ENCODE results near the gene ZSCAN26.
"Not testable (repeated sequence)": the region's sequence is repeated elsewhere in the genome, so short reads cannot be mapped to it uniquely, and the experiment has no call there.

ZSCAN26 gene

DNA sequence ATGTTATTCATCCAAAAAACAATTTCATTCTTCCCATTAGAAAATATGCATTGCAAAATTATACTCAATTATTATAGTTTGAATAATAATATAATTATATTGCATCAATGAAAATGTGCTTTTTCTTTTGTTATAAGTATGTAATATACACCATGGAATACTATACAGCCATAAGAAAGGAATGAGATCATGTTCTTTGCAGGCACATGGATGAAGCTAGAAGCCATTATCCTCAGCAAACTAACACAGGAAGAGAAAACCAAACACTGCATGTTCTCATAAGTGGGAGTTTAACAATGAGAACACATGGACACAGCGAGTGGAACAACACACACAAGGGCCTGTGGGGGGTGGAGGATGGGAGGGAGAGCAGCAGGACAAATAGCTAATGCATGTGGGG is 9.9 kb upstream of the ZSCAN26 start:
- DNase-seq, result no peak

GRCh38 chr6:28258877-28259777 is 7.8 kb upstream of the ZSCAN26 start, which contains the start of gene NKAPL:
TSS of gene NKAPL (plus strand) at chr6:28259297. CDS start at chr6:28259372, 75 bp downstream.
- no peak for DNase-seq

GRCh38 chr6:28263922-28264321 is 3.0 kb upstream of the ZSCAN26 start:
- no peak for DNase-seq

DNA sequence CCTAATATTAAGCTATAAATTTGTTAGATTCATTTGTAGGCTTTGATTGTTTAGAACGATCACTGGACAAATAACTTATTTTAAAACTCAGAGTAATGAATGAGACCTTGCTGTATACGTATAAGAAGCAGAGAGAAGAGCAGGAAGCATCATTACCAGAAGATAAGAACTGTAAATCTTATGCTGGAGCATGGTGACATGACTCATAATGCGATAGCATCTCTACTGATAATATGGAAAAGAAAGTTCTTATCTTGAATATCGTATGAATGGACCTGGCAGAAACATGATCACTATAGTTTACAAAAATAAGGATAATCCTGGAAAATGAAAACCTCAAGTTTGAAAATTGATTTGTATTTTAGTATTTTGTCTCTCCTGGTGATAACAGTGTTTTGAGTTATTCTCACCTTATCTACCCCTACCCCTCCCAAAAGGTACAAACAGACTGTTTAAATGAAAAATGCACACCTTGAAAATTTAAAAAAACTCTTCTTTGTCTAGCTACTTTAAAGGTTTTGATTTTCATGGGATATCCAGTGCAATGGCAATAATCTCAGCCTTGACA is 2.0 kb upstream of the ZSCAN26 start:
- DNase-seq, result no peak

DNA sequence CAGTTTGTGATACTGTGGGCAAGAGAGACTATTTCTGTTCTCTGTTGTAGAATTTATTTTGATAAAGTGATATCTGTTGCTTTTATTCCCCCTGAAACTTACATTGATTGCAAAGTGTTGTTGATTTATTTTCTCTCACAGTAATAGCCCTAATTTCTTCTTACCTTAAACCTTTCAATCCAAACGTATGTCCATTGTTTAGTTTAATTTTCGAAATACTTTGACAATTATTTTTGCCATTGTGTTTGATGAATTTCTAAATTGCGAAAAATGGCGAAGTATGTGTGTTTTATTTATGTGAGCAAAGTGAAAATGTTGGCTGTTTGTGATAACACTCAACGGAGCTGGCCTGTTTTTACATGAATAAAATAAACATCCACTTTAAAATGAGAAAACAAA is 381 bp upstream of the ZSCAN26 start:
- DNase-seq, result no peak

DNA sequence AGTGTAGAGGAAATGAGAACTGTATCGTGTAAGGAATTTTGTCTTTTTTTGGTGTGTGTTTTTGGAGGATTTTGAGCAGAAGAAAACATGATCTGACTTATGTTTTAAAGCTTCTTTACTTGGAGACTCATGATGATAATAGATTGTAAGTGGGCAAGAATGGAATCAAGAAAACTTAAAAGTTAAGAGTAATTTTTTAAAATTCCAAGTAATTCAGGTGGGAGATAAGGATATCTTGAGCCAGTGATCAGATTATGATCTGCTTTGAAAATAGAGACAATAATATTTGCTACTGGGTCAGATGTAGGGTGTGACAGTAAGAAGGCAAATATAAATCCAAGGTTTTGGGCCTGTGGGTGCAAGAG is 734 bp downstream of the ZSCAN26 start:
- no peak for DNase-seq

- no peak for DNase-seq
These were observed 2.5 kb downstream of the ZSCAN26 start for GRCh38 chr6:28269492-28269891.

- DNase-seq, result no peak
These were observed 7.9 kb downstream of the ZSCAN26 start for GRCh38 chr6:28274888-28275287.

DNA sequence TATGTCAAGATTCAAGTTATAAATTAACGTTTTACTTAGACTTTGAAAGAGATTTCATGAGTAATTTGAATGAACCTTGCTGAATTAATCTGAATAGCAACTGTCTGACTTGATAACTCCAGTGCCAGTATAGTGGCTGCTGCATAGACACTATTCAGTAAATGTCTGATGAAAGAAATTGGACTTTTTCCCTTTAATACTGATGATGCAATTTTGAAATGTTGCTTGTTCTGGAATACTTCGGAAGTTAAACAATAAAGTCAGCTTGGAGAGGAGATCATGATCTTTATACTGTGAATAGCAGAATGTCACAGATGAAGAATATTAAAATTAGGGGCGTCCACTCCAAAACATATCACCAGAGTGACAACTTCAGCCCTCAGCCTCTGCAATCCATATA is 10.8 kb downstream of the ZSCAN26 start:
- no peak for DNase-seq

DNA sequence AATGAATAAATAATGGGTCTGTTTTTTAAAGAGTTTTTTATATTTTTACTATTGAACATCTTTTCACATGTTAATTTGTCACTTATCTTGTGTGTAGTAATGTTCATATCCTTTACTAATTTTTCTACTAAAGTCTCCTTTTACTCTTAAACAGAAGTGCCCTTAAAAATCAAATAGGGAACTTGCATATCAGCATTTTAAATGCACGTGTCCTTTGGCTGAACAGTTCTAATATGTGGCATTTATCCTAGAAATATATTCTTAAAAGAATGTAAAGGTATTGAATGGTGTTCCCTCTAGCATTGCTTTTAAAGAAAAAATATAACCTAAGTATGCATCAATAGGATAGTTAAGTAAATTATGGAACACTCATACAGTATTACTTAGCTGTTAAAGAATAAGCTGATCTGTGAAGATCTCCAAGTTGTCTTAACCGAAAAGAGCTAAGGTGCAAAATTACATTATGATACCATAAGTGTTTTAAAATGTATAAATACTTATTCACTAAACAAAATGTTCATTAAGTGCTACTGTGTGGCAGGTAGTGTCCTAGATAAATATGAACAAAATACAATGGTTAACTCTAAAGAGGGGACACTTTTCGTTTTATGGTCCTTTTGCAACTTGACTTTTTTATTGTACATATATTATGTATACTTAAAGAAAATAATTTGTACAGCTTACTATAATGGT is 13.8 kb downstream of the ZSCAN26 start:
- DNase-seq, result no peak

GRCh38 chr6:28281288-28282064 is 14.5 kb downstream of the ZSCAN26 start, which contains the start of gene PGBD1:
TSS of gene PGBD1 (plus strand) at chr6:28281572. CDS start at chr6:28283814, 2,242 bp downstream.
- peak; percentile 79 to 84 for DNase-seq

GRCh38 chr6:28282926-28283325 is 16.0 kb downstream of the ZSCAN26 start:
- peak in 1 of 2 experiments; percentile 0 for DNase-seq

DNA sequence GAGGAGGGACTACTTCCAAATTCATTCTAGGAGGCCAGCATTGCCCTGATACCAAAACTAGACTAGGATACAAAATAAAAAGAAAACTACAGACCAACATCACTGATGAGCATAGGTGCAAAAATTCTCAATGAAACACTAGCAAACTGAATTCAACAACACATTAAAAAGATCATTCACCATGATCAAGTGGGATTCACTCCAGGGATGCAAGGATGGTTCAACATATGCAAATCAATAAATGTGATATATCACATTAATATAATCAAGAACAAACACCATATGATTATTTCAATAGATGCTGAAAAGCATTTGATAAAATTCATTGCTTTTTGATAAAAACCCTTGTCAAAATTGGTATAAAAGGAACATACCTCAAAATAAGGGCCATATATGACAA is 24.6 kb downstream of the ZSCAN26 start:
- DNase-seq, result no peak

- no peak for DNase-seq
These were observed 28.4 kb downstream of the ZSCAN26 start for GRCh38 chr6:28295326-28295725.

- DNase-seq, result no peak
These were observed 29.6 kb downstream of the ZSCAN26 start for GRCh38 chr6:28296520-28297060.

DNA sequence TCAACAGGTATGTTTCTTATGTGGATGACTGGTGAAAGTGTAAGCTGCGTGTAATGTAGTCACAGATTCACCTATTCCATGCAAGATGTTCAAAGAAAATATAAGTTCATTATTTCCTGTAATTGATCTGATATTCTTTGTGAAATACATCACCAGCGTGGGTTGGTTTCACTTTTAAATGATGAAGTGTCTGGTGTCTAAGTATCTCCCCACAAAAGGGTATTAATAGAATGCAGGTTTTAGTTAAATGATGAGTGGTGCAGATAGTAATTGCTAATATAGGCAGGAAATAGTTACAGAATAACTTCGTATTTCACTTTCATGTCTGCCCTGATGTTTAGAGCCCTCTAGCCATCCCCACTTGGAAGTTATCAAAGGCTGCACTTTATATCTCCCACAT is 36.6 kb downstream of the ZSCAN26 start:
- DNase-seq, result no peak

- not testable (repeated sequence) for DNase-seq
These were observed 39.4 kb downstream of the ZSCAN26 start for GRCh38 chr6:28306363-28306762.

GRCh38 chr6:28311139-28311823 is 44.3 kb downstream of the ZSCAN26 start:
- no peak for DNase-seq

GRCh38 chr6:28312939-28313338 is 46.0 kb downstream of the ZSCAN26 start:
- DNase-seq, result no peak

DNA sequence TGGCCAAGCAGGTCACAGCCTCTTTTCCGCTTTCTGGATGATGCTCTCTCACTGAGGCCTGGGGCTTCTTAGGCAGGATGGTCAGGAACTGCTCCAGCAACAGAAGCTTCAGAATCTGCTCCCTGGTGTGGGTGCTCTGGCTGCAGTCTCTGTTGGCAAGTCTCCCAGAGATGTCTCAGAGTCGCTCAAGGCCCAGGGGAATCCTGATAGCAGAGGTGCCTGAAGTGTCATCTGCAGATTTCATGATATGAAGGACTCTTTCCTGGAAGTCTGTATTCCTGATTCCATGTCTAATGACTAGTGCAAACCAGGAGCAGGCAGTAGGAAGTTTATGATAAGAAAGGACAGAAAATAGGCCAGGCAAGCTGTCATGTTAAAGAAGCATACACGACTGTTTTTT is 48.7 kb downstream of the ZSCAN26 start:
- no peak for DNase-seq

GRCh38 chr6:28317866-28318265 is 50.9 kb downstream of the ZSCAN26 start:
- DNase-seq, result not testable (repeated sequence)

GRCh38 chr6:28322661-28323060 is 55.7 kb downstream of the ZSCAN26 start:
- DNase-seq, result no peak
